GM18909 (cell line): ENCODE measurements around the gene CORO6.

Experiments
- ATAC-seq: cut with Tn5 transposase; IDR thresholded peaks from one replicate; pipeline ENCODE4 v1.9.1; 2021; ENCODE audit warnings: mild to moderate bottlenecking; ENCODE audit not compliant: unreplicated experiment, poor library complexity

The CORO6 gene

DNA sequence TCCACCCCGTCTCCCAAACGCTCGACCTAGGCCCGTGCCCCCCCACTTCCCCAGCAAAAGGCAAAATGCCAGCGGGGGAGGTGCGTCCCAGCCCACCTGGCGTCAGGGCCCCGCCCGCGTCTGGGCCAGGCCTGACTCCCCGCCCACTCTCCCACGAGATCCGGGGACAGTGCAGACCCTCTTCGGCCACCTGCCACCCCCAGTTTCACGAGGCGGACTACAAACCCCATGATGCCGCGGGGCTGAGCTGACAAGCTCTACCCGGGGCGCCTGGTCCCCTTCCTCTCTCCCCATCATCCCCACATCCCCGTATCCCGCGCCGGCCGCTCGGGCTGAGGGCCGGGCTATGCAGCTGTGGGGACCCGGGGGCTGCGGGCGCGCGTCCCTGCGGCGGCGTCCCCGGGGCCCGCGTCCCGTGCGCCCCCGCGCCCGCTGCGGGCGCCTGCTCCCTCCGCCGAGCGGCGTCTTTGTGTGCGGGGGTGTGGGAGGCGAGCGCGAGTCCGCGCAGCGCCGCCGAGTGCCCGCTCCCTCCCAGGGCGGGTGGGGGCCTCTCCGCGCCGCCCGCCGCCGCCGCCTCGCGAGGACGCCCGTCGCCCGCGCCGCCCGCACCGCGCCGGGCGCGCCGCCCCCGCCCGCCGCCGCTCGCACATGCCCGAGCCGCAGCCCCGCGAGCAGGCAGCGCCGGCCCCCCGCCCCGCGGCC, 29.7 kb downstream of the CORO6 start, which contains the start of gene ANKRD13B:
ANKRD13B (plus strand) TSS at position 283 of the 702 bp plus-strand sequence. CDS start 490 bp downstream, outside the sequence.
- ATAC-seq: no peak

DNA sequence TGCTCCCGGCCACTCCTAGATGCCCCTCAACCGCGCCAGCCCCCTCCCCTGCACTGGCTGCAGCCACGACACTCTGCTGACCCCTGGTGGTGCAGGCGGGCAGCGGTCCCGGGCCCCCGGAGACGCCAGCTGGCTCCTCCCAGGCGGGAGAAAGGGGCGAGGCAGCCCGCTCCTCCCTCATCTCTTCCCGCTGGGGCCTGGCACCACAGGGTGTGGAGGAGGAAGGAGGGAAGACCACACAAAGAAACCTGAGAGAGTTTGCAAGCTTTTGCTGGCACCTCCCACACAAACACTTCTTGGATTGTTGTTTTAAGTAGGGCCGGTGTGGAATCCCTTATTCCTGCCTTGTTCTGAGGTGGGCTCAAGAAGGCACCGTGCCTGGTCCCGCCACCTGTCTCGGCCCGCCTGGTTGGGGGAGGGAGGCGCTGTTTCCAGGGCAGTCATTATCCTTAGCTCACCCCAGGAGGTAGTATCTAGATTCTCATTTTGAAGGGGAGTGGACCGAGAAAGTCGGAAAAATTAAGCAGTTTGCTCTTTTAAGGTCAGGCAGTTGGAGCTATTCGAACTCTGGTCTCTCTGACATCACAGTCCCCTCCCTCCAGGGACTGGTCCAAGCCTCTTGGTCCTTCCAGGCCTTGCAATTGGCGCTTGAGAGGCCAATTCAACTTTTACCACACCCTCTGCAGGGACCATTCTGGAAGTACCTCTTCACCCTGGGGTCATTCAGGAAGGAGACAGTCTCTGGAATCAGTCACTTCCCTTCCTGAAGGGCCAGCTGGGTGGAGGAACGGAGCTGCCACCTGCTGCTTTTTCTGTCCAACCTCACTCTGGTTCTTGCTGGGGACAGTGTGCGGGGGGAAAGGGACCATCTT, 30.7 kb downstream of the CORO6 start:
- peak; percentile 29 for ATAC-seq

DNA sequence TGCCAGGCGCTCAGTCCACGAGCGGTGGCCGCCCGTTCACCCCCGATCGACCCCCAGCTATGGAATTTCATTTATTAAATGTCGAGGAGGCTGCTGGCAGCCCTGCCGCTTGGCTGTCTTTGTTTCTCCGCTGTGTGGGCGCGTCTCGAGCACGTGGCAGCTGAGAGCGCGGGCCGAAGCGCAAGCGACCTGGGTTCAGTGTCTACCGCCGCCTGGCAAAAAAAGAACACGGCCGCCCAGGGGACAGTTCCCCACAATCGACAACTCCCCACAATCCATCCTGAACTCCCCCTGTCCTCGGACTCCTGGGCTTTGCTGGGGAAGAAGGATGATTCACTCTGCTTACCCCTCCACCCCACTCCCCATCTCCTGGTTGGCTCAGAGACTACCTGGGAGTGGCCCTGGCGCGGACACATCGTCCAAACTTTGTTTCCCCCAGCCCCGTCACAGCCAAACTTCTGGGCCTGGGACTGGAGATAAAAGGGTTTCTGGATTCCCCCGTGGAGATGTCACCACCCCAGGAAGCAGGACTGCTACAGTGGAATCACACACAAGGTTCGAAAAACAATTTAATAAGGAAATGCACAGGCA, 31.5 kb downstream of the CORO6 start:
- ATAC-seq: no peak

DNA sequence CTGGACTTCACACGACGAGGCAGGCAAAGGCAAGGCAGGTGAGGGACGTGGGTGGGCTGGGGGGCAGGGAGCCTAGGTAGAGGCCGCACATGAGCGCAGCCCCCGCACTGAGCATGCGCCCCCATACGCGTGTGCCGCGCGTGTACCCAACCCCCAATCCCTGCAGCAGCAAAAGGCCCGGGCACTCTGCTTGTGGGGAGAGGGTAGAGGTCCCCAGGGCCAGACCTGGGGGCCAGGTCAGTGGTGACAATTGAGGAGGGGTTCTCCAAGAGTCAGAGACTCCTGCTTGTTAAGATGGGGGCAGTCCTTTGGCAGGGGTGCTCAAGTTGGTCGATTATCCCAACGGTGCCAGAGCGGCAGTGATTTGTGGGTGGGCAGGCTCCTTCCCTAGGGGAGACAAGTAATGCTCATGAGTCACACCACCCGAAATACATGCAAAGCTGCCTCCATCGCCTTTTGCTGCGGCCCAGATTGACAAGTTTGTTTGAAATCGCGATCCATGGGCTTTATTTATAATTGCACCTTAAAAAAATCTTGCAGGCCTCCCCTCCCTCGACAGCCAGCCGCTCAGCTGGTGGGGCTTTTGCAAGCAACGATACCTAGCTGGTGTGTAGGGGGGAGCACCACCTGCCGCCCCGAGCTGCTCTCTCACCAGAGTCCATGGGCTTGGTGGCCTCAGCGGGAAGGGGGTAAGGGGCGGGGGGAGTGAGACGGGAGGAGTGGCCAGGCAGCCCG, 32.1 kb downstream of the CORO6 start:
- no peak for ATAC-seq

DNA sequence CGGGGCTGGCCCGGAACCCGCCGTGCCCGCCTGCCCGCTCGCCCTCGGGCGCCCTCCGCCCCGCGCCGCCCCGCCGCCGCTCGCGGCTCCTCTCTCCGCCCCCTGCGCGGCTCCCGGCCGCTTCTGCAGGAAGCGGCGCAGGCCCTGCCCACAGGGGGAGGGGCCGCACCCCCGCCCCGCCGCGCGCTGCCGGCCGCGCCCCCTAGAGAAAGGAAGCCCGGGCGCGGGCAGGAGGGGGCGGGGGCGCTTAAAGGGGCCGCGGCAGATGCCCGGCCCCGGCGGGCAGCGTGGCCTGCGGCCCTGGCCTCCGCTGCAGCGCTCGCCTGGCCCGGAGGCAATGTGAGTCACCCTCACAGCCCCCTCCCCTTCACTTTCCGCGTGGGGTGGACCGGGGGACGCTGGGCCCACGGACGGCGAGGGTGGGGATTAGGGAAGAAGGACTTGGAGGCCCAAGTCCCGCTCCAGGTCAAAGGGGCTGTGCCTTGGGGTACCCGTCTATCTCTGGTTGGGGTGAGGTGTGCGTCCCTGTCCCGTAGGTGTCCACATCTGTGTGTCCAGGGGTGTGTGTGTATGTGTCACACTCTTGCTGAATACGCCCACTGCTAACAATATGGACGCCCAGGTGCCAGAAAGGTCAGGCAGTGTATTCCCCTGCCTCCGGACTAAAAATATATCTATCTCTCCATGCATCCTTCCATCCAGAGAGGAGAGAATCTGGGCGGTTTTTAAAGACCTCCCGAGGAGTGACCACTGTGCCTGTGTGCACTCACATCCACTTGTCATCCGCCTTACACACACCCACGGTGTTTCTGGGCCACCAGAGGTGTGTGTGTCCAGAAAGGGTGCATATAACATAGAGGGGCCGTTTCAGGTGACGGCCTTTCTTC, 32.9 kb downstream of the CORO6 start, which contains the start of gene GIT1:
GIT1 (minus strand) TSS at position 125 of the 887 bp plus-strand sequence. CDS start 270 bp downstream, outside the sequence.
- ATAC-seq: peak; percentile 58

DNA sequence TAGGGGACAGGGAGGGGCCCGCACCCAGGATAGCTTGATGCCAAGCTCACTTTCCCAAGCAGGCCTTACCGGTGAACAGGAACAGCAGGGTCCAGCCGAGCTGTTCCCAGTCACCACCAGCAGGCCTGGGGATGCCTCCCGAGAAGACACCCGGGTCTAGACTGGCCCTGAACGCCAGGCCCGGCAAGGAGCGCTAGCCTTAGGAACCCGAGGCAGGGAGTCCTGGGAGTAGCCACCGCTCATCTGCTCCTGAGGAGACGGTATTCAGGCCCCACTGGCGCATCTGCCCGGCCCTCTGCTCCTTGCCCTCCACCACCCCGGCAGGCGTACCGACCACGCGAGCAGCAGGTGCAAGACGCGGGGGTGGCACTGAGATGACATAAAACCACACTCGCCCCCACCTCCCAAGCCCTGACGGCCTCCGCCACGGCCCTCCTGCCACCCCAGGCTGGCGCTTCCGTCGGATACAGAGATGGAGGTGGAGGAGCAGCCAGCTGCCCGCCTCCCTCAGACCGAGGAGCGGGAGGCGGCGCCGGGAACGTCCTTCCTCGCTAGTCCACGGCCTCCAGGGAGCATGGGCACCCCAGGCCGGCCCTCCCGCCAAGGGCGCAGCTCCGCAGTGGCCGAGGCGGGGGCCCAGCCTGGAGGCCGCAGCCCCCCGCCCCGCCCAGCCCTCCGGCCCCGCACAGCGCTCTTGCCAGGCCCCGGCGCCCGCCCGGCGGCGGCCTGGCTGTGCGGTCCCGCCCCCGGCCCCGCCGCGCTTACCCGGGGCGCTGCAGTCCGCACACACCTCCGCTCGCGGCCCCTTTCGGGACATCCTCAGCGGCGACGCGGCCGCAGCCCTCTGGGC, 33.9 kb downstream of the CORO6 start:
- ATAC-seq: peak; percentile 22

DNA sequence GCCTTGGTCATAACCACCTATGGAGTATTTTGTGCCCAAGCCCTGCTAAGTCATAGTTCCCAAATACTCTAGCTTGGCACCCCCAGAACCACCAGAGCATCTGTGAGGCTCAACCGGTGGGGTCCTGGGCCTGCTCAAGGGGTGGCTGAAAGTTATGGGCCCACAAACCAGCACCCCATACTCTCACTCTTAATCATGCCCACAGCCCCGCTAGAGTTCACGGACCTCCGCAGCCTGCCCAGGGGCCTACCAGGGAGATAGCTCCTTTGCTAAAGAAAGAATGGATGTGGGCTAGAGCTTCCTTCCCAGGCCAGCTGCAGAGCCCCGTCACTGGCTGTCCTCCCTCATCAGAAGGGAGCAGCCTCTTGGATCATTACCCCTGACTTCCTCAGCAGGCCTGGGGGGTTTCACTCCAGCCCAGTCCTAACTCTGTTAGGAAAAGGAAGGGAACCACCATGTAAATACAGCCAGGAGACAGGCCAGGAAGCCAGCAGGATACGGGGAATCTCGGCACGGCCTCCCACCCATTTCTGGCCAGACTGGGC, 34.6 kb downstream of the CORO6 start:
- no peak for ATAC-seq

DNA sequence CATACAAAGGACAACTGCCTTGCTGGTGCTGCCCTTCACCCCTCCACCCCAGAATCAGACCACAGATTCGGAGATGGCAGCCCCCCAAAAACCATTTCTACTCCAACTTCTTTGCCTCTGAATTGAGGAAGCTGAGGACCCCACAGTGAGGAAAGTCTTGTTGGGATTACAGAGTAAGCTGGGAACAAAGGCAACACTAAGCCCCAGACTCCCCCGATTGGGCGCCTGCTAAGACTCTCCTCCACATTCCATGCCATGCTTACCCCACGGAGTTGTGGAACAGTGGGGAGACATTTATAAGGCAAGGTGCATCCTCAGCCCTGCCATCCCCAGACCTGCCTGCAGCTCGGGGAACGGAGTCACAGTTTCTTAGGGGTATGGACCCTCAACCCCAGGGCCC, 35.1 kb downstream of the CORO6 start:
- no peak for ATAC-seq

DNA sequence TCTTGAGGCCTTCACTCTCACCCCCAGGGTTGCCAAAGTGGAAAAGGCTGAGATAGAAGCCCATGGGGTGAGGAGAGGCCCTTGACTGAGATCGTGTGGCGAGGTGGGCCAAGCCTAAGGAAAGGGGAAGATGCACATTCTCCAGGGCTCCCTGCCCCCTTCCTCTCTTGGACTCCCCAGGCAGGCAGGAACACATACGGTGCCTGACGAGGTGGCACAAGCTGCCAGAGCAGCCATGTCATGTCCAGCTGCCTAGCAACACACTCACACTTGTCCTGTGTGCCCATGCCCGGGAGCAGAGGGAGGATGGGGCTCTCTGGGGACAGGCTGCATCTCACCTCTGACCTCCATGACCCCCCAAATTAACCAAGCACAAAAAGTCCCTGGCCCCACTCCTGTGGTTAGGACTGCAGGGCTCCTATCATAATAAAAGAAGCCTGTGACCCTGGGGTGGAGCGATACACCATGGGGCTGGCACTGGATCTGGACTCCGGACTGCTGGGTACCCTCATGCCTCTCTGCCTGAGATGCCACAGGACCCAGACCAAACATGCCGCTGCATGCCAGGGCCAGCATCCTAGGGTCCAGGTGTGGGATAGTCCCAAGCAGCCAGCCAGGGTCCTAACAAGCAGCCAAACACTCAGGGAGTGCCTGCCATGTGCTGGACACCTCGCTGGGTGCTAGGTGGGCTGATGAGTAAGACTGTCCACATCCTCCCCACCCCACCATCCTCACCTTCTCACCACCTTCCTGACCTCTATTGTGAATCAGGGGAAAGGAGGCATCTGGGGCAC, 35.8 kb downstream of the CORO6 start:
- no peak for ATAC-seq

DNA sequence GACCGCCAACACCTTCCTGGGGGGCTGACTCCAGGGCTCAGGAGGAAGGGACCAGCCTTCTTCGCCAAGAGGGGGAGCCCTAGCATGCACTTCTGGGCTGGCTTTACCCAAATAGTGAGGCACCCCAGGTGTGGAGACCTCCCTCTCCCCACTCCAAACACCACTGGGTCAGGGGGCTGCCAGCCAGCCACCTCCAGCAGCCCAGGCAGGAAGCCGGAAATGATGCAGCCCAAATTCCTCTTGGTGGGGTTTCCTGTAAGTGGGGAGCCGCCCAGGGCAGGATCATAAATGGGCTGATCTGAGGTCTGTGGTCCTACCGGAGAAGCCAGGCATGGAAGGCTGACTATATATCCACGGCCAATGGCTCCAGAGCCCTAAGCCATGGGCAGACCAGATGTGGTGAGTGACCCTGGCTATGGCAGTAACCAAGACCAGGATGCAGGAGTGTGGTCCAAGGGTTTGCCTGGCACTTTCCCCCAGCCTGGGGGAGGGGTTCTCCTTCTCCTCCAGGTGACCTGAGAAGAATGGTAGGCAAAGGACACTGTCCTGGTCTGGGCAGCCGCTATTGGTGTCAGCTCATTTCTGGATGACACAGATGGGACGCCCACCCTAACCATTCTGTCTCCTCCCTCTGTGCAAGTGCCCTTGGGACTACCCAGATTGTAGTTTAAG, 37.5 kb downstream of the CORO6 start:
- ATAC-seq: no peak

DNA sequence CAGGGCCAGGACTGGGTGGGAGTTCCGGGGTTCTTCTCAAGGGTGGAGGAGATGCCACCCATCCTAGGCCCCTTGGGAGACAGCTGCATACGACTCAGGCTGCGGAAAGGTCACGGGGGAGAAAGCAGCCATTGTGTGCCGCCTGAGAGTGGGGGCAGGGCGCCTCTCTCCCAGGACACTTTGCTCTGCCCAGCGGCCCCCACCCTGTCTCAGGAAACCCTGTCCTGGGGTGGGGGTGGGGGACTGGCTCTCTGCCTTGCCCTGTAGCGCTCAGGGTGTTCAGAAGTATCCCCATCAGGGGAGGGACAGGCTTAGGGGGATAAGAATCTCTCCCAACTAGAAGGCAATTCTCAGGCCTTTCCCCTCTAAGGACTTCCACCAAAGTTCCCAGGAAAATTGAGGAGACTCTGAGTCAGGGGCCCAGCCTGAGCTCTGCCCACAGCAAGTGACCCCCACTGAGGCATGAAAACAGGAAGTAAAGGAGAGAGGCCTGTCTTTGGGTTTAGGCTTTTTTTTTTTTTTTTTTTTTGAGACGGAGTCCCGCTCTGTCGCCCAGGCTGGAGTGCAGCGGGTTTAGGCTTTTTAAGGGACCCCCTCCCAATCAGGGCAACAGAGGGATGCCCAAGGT, 38.1 kb downstream of the CORO6 start:
- ATAC-seq: no peak

DNA sequence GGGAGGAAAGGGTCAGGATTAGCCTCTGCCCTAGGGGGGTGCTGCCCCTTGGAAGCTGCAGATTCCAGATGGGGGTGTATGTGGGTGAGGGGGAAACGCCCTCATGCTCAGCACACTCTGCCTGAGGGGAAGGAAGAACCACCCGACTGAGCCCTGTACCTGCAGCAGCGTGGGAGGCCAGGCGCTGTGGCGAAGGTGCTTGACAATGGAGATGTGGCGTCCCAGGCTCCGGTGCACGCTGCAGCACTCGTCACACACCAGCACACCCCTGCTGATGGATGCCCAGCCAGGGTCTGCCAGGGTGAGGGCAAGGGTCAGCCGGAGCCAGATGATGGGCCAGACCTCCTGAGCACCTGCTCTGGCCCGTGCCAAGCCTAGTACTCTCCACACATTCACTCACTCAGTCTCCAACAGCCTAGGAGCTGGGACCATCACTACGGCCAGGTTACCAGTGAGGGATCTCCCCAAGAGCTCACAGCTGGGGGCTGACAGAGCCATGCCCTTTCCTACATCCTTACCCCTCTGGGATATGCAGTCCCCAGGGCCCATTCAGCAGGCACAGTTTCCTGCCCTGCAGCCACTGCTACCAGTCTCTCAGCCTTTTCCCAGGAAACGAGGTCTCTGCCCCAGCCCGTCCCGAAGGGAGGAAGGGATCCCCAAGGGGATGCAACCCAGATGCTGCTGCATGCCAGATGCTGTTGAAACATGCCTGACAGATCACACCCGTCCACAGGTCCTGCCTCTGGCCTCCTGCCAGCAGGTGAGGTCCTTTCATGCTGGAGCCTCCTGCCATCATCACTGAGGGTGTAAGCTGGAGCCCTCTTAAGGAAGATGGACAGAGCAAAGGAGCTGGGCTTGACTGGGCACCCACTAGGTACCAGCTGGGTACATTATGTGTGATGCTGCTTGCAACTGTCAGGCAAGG, 39.1 kb downstream of the CORO6 start:
- ATAC-seq: no peak

DNA sequence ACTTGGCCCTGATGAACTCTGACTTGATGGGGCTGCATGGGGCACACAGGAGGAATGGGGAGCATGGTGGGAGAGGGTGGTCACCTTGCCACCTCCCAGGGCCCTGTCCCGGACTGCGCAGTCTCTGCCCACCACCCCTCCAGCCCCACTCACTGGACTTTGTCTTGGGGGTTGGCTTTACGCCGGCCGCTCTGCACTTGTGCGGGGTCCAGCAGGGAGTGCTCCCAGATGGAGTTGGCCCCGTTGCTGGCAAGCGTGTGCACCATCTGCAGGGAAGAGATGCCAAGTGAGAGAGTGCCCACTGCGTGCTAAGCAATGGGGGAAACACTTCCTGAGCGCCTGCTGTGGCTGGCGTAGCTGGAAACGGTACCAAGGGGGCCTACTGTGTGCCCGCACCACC, 39.9 kb downstream of the CORO6 start:
- no peak for ATAC-seq

DNA sequence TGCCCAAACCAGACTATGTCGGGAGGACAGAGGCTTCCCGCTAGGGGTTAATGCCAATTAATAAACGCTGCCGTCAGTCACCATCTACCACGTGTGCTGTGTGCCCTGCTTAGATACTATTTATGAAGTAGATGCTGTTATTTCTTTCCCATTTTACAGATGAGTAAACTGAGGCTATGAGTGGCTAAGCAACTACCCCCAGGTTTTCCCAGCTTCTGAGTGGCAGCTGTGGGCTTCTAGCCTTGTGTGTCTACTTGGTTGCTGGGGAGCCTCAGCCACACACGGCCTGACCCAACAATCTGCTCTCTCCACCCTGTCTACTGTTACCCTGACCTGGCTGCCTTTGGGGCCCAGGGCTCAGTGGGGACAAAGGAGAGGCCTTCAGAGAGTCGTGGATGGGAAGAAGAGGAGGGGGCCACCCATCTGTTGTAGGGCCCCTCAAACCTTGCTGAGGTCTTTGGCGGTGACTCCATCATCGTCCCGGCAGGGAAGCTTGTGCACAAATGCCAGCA, 40.4 kb downstream of the CORO6 start:
- no peak for ATAC-seq

DNA sequence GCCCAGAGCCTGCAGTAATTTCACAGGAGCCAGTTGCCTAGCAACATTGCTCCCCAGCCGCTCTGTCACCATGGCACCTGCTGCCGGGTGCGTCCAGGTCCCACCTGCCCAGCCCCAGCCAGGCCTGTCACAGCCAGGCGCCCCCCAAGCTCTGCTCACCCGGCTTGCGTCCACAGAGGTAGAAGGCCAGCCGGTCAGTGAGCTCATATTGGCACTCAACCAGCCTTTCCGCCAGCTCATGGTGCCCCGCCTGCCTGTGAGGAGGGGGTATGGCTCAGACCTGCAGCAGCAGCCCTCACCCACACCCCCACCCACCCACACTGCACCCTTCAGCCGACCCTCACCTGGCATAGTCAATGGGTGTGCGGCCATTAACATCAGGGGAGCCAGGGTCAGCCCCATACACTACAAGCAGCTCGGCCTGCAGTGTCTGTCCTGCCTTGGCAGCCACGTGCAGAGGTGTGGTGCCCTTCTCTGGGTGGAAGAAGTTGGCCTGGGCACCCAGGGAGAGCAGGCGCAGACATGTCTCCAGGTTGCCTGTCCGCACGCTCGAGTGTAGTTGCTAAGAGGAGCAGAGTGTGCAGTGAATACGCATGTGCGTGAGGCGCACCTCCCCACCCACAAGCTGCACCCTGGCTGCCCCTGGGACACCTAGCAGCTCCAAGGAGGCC, 41.0 kb downstream of the CORO6 start:
- no peak for ATAC-seq
